Cortex of kidney (tissue), 1 donor: ENCODE results near the gene SERPINA9.
"Not testable (repeated sequence)": the region's sequence is repeated elsewhere in the genome, so short reads cannot be mapped to it uniquely, and the experiment has no call there.

ENCODE experiments used
- DNase-seq: peaks from one replicate; lab custom pipeline; 2025; lab: John Stamatoyannopoulos, UW

SERPINA9 gene, protein sequence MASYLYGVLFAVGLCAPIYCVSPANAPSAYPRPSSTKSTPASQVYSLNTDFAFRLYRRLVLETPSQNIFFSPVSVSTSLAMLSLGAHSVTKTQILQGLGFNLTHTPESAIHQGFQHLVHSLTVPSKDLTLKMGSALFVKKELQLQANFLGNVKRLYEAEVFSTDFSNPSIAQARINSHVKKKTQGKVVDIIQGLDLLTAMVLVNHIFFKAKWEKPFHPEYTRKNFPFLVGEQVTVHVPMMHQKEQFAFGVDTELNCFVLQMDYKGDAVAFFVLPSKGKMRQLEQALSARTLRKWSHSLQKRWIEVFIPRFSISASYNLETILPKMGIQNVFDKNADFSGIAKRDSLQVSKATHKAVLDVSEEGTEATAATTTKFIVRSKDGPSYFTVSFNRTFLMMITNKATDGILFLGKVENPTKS

GRCh38 chr14:94476023-94476422 lies at the start of gene SERPINA9:
TSS of gene SERPINA9 (minus strand) at chr14:94476197. CDS start at chr14:94469840, 6,357 bp downstream.
- DNase-seq, result no peak

DNA sequence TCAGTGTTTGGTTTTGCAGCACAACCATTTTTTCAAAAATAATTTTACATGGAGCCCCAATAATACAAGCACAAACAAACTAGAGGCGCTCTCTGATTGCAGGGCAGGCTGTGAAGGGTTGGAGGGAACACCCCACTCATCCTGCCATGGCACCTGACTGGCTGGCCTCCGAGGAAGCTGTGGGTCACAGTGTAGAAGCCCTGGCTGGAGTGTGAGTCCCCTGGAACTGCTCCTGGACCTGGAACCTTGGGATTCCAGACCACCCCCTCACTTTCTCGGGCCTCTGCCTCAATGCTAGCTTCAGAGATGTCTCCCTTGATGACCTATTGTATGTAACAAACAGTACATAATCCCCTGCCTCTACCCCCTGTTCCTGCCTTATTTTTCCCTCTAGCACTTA lies 48.1 kb upstream of the SERPINA9 start:
- DNase-seq, result no peak

DNA sequence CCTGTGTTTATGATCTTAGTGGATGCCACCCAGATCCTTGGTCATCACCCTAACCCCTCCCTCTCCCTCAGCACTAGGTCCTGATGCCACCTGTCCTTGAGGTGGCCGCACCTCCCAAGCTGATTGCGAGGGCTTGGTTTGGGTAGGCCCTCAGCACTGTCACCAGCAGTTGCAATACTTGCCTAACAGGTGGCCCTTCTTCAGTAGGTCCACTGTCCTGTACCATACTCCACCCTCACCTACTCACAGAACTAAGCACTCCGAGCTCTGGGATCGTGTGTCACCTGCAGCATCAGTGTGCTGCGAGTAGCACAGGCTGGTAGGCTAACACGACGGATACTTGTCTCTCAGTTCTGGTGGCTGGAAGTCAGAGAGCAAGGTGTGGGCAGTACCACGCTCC lies 47.3 kb upstream of the SERPINA9 start:
- DNase-seq, result no peak

DNA sequence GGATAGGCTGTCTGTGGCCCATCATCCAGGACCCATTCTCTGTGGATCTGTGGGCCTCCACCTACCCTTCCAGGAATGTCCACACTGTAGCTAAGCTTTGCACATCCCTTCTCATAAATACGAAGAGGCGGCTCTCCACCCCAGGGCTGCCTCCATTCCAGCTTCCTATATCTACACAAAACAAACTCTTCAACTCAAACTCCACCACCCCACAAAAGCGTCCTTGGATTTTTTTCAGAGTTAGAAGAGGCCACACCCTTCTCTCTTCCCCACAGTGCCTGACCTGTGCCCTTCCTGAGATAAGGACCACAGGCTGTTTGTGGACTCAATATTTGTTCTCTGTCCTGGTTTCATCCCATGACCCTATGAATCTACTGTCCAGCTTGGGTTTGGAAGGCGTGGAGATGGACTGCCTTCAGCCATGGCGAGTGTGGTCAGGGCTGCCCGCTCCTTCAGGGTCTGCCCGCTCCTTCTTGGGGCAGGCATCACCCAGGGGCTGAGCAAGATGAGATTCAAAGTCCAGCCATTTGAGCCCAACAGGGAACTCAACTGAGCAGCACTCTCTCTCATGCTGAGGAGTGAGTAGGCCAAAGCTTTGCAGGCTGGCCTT lies 46.2 kb upstream of the SERPINA9 start:
- no peak for DNase-seq

DNA sequence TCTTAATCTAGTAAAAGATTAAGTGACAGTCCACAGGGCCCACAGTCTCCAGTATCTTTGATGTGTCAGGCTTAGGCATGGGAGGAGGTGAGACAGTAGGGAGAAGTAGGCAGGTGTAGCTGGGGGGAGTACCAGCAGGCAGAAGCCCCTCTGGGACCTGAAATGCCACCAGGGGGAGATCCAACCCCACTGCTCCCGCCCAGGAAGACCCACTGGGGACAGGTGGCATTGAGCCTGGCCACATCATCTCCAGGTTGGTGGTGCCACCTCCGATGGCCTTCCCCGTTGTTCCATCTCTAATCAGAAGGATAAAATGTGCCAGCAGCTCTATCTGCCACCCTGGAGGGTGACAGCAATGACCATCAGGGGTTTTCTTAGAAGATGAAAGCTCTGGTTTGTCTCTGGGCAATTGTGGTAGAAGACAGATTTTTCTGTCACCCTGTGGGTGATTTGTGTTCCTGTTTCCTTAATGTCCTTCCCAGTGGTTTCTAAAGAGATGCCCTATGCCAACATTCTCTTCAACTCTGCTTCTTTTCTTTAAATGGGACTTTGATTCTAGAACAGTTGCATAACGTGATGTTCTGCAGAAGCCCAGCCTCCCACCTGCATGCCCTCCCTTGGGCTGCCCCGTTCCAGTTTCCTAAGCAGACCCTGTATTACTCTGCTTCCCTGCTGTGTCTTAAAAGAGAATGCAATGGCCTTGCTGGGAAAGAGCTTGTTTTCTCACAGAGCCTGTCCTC lies 45.5 kb upstream of the SERPINA9 start:
- DNase-seq, result no peak

- no peak for DNase-seq
Observed at GRCh38 chr14:94517641-94518257, 41.8 kb upstream of the SERPINA9 start.

DNA sequence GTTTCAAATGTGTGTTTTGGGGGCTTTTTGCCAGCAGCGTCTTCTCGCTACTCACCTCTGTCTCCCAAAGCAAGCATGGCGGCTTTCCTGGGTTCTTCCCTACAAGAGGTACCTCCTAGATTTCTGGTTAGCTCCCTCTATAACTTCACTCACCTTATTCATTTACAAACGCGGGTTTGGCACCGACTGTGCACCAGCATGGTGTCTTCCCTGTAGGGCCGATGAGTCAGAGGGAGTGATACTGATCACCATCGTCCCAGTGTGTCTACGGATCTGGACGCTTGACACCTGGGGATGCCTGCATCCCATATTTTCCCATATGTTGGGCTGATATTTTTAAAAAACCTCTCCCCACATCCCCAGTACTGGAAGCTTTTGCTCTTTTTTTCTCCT lies 41.2 kb upstream of the SERPINA9 start:
- DNase-seq, result no peak

DNA sequence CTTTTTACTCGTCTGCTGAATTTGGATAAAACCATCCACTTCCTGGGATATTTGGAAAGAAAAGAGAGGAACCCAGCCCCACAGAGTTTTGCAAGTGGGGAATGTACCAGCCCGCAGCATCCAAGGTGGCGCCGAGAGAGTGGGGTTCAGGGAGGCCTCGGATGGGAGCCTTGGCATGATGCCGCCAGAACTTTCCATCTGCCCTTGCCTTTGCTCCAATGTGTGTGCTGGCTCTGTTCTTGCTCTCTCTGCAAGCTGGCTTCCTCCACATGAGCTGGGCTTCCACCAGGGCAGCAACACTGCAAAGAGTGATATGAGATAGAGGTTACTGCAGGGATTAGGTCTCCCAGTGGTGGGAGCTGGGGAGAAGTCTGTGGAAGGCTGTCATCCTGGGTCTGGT lies 39.9 kb upstream of the SERPINA9 start:
- no peak for DNase-seq

- DNase-seq, result no peak
Observed at GRCh38 chr14:94515426-94515825, 39.4 kb upstream of the SERPINA9 start.

- no peak for DNase-seq
Observed at GRCh38 chr14:94514351-94514750, 38.4 kb upstream of the SERPINA9 start.

DNA sequence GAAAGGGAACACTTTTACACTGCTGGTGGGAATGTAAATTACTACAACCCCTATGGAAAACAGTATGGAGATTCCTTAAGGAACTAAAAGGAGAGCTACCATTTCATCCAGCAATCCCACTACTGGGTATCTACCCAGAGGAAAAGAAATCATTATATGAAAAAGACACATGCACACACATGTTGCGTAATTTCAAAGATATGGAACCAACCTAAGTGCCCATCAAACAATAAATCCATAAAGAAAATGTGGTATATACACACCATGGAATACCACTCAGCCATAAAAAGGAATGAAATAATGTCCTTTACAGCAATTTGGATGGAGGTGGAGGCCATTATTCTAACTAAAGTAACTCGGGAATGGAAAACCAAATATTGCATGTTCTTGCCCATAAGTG lies 34.5 kb upstream of the SERPINA9 start:
- DNase-seq, result not testable (repeated sequence)

DNA sequence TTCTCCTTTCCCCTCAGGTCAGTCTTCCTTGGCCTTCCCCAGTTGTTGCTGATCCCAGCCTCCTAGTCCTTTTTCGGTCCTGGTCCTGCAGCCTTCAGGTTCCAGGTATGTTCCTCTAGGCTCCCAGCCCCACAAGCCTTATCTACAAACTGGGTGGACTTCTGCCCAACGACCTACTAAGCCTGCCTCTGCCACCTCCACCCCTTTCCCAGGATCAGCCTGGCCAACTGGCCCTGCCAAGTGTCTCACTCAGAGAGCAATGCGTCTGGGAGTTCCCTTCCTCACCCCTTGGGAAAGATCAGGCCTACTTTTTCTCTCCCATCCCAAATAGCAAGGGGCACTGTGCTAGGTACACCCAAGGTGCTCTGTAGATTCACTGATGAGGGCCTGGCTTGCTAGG lies 33.4 kb upstream of the SERPINA9 start, which contains the start of gene SERPINA12:
SERPINA12 (minus strand) TSS at position 114 of the 400 bp plus-strand sequence. CDS start 11,072 bp downstream, outside the sequence.
- DNase-seq, result no peak

- DNase-seq, result no peak
Observed at GRCh38 chr14:94505641-94506040, 29.6 kb upstream of the SERPINA9 start.

- no peak for DNase-seq
Observed at GRCh38 chr14:94505206-94505605, 29.2 kb upstream of the SERPINA9 start.

- no peak for DNase-seq
Observed at GRCh38 chr14:94501588-94502516, 25.9 kb upstream of the SERPINA9 start.

DNA sequence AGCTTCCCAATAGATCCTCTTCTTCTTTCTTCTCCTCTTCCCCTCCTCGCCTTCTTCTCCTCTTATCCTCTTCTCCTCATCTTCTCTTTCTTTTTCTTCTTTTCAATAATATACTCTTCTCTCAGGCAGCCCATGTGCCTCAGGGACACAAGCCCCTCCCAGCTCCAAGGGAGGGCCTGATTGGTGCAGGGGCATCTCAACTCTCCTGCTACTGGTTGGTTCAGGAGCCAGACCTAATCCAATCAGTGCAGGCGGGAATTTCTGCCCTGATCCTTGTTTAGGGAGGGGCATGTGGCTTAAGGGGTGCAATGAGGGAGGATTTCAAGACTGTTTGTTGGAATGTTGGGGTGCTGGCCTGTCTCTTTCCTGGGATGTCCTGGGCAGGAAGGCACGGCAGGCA lies 24.3 kb upstream of the SERPINA9 start:
- no peak for DNase-seq

GRCh38 chr14:94499673-94500072 lies 23.7 kb upstream of the SERPINA9 start:
- no peak for DNase-seq

DNA sequence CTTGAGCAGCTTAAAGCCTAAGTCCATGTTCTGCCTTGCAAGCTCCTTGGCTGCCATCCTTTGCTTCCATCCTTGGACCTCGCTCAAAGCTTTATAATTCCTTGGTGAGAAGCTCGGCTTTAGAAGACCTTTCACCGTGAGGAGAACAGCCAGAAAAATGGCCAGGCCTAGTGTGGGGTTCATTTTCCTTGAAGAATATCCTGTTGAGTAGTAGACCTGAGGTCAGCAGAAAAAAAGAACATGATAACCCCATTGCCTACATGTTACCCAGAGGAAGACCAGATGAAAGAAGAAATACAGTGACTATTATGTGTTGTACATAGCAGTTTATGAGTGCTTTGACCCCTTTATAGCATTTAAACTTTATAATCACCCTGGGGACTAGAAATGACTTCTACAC lies 22.2 kb upstream of the SERPINA9 start:
- DNase-seq, result no peak

- no peak for DNase-seq
Observed at GRCh38 chr14:94494085-94494484, 18.1 kb upstream of the SERPINA9 start.

DNA sequence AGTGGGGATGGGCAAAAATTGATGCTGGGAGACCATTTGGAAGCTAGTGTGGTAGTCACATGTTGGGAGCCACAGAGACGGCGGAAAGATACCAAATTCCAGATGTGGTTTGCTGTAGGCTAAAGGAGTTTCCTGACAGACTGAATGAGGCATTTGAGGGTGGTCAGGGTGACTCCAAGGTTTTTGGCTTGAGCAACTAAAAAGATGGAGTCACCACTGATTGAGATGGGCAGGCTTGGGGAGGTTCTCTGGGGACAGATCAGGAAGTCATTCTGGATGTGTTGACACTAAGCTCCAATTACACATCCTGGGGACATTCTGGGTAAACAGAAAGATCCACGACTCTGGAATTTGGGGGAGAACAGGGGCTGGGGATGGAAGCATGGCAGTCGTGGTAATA lies 15.5 kb upstream of the SERPINA9 start:
- DNase-seq, result no peak

DNA sequence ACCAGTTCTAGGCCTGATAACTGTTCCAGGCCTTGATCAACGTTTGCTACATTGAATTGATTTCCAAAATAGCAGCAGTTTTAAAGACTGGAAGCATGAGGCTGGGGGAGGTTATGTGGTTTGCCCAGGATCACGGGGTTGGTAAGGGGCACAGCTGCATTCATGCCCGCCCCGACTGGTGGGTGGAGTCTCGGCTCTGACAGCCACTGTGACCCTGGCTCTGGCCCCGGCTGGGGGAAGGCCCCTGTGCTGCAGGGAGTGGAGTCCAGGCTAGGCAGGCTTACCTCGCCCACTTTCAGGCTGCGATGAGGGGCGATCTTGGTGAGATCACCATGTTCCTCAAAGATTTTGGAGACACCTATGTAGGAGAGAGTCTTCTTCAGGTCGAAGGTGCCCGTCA lies 13.3 kb upstream of the SERPINA9 start:
- DNase-seq, result no peak
